C4-2B (cell line): ENCODE data around the gene ELL2.

Experiments
- CTCF ChIP-seq: fragments of 450-650 bp; conservative IDR thresholded peaks from 2 replicates; pipeline ENCODE4 v1.5.1; 2017; ENCODE audit warnings: mild to moderate bottlenecking
- ZFX ChIP-seq: fragments of 450-650 bp; IDR thresholded peaks from 2 replicates; pipeline ENCODE4 v1.6.1; 2017

GRCh38 chr5:96001262-96001661, 39.6 kb upstream of the ELL2 start:
- TF ChIP-seq CTCF (no peak), ZFX (no peak)
